Natural killer cell (primary cell): ENCODE data around the gene NHS. TPM values are rescaled to one million over a fixed set of nuclear protein-coding genes. Genes with fewer than 3 reads are reported as not detected.

Source experiments
- ATAC-seq, 3 donors: fragments of 150-1000 bp in 2 of 3; fragments of 200-7000 bp in 1 of 3; cut with Tn5 transposase; 1 replicate in 1 of 3; 2 replicates in 2 of 3; pipeline ENCODE4 v1.10.0; 2021; ENCODE audit warnings: mild to moderate bottlenecking in 2 of 3, moderate library complexity in 2 of 3
- DNase-seq, 2 donors: peaks; one replicate each; pipeline versions ENCODE4 v3.0.0 to v3.0.0-alpha.2; 2013 to 2021; ENCODE audit warnings: mixed read lengths in 1 of 2
- H3K27ac ChIP-seq: one replicate; pipeline ENCODE4 v1.5.1; 2013; ENCODE audit warnings: mild to moderate bottlenecking, low read length
- H3K27me3 ChIP-seq: one replicate; pipeline ENCODE4 v1.6.1; 2013; ENCODE audit warnings: low read length; ENCODE audit not compliant: control insufficient read depth, insufficient read depth
- H3K36me3 ChIP-seq: one replicate; pipeline ENCODE4 v1.6.1; 2013; ENCODE audit warnings: low read length; ENCODE audit not compliant: control insufficient read depth, insufficient read depth
- H3K4me1 ChIP-seq: one replicate; pipeline ENCODE4 v1.6.1; 2013; ENCODE audit warnings: low read length; ENCODE audit not compliant: control insufficient read depth, insufficient read depth
- H3K4me3 ChIP-seq: one replicate; pipeline ENCODE4 v1.5.1; 2013; ENCODE audit warnings: low read length
- H3K9me3 ChIP-seq: one replicate; pipeline ENCODE4 v1.6.1; 2013; ENCODE audit warnings: low read length; ENCODE audit not compliant: control insufficient read depth, insufficient read depth
- H3K27ac Mint-ChIP-seq, 2 donors: one replicate each; pipeline ENCODE4 v1.8.0; 2022; ENCODE audit warnings: mild to moderate bottlenecking in 2 of 2, mixed read lengths in 2 of 2, moderate library complexity in 1 of 2
- H3K27me3 Mint-ChIP-seq, 2 donors: one replicate each; pipeline ENCODE4 v1.8.0; 2022; ENCODE audit warnings: low read depth in 2 of 2, mixed read lengths in 2 of 2
- H3K36me3 Mint-ChIP-seq: one replicate; pipeline ENCODE4 v1.8.0; 2022; ENCODE audit warnings: mixed read lengths
- H3K4me1 Mint-ChIP-seq, 2 donors: one replicate each; pipeline ENCODE4 v1.8.0; 2022; ENCODE audit warnings: mixed read lengths in 2 of 2
- H3K4me3 Mint-ChIP-seq: one replicate; pipeline ENCODE4 v1.8.0; 2022; ENCODE audit warnings: mild to moderate bottlenecking, moderate library complexity, mixed read lengths
- H3K9me3 Mint-ChIP-seq, 2 donors: one replicate each; pipeline ENCODE4 v1.8.0; 2022; ENCODE audit warnings: mixed read lengths in 2 of 2
- CTCF ChIP-seq: fragments of 200-600 bp; IDR thresholded peaks from one replicate; pipeline ENCODE4 v1.8.0; 2022; ENCODE audit warnings: antibody characterized with exemption
- WGBS: methylation state at CpG from one replicate; pipeline ENCODE4 v1.1.7; 2013; ENCODE audit warnings: missing lambda C conversion rate; ENCODE audit not compliant: insufficient coverage; 5-methylcytosine and 5-hydroxymethylcytosine counted together
- intact Hi-C: fragments of 100-400 bp; cut with micrococcal nuclease; formaldehyde crosslinking; loops from one replicate; pipeline ENCODE4 v1.14.2; 2022
- total RNA-seq, 4 donors: library from RNA; stranded (reverse); fragments of 120-200 nt in 1 of 4; gene quantifications; one replicate each; pipeline versions ENCODE4 v1.2.3 to v1.2.4, GENCODE V29; 2013 to 2022

NHS gene
- total RNA-seq, result under 1 TPM in 2 of 3 donors, not detected in 1; 0.05 to 0.28 TPM
- total RNA-seq (2013), result 0.41 TPM

- no peaks in the 10 kb centered on the region for H3K4me1 Mint-ChIP-seq
- no peak for ATAC-seq
- 2% methylated on average over 52 of the region's 52 CpGs for WGBS
- no peak within 1 kb of the TSS for H3K4me3 Mint-ChIP-seq
- TF ChIP-seq CTCF, result no peak
- intact Hi-C loops, result no loop called here
- H3K9me3 Mint-ChIP-seq, result no peaks in the 10 kb centered on the region
- peaks cover 19 to 26% of the 10 kb centered on the region in 2 donors for H3K27me3 Mint-ChIP-seq
- no peak within 1 kb of the TSS for H3K4me3 ChIP-seq
- peaks cover 3% of the 10 kb centered on the region for H3K27me3 ChIP-seq
- no peak within 1 kb of the TSS for H3K27ac ChIP-seq
- no peak for DNase-seq
- H3K36me3 ChIP-seq, result no peaks in the 10 kb centered on the region
- H3K9me3 ChIP-seq, result no peaks in the 10 kb centered on the region
- H3K27ac Mint-ChIP-seq, result no peak within 1 kb of the TSS
- no peaks in the 10 kb centered on the region for H3K4me1 ChIP-seq
- no peaks in the 10 kb centered on the region for H3K36me3 Mint-ChIP-seq
These were observed at the start of gene NHS for GRCh38 chrX:17374619-17375366. Gene NHS (plus strand): TSS chrX:17375200. CDS start chrX:17375758, 558 bp downstream.

- Histone ChIP-seq H3K27me3 (no peaks in the 10 kb centered on the region), H3K4me1 (no peaks in the 10 kb centered on the region), H3K36me3 (no peaks in the 10 kb centered on the region), H3K4me3 (no peak overlapping the region), H3K27ac (no peak overlapping the region), H3K9me3 (no peaks in the 10 kb centered on the region)
- Mint-ChIP-seq H3K9me3 (peaks cover 0 to 2% of the 10 kb centered on the region in 2 donors), H3K27ac (no peak overlapping the region), H3K27me3 (no peaks in the 10 kb centered on the region), H3K4me1 (no peaks in the 10 kb centered on the region), H3K4me3 (no peak overlapping the region), H3K36me3 (no peaks in the 10 kb centered on the region)
- intact Hi-C loops, result no loop called here
- DNase-seq (no peak), ATAC-seq (no peak)
- TF ChIP-seq CTCF, result no peak
- 70% methylated on average over 1 of the region's 2 CpGs for WGBS
These were observed 46.2 kb upstream of the NHS start for GRCh38 chrX:17328837-17329236.

- H3K36me3 ChIP-seq, result no peaks in the 10 kb centered on the region
- Mint-ChIP-seq H3K36me3 (no peaks in the 10 kb centered on the region), H3K27ac (no peak overlapping the region), H3K9me3 (no peaks in the 10 kb centered on the region), H3K4me3 (no peak overlapping the region), H3K27me3 (no peaks in the 10 kb centered on the region), H3K4me1 (no peaks in the 10 kb centered on the region)
- intact Hi-C loops, result no loop called here
- no peaks in the 10 kb centered on the region for H3K4me1 ChIP-seq
- no peak overlapping the region for H3K4me3 ChIP-seq
- DNase-seq (no peak), ATAC-seq (no peak)
- H3K9me3 ChIP-seq, result no peaks in the 10 kb centered on the region
- no peak overlapping the region for H3K27ac ChIP-seq
- H3K27me3 ChIP-seq, result no peaks in the 10 kb centered on the region
- TF ChIP-seq CTCF, result no peak
These were observed 38.6 kb upstream of the NHS start for GRCh38 chrX:17336377-17336776.

GRCh38 chrX:17355976-17356375 lies 19.0 kb upstream of the NHS start:
- Histone ChIP-seq H3K27ac (no peak overlapping the region), H3K4me1 (no peaks in the 10 kb centered on the region), H3K4me3 (no peak overlapping the region), H3K9me3 (no peaks in the 10 kb centered on the region), H3K27me3 (no peaks in the 10 kb centered on the region), H3K36me3 (no peaks in the 10 kb centered on the region)
- Mint-ChIP-seq H3K27ac (no peak overlapping the region), H3K9me3 (peaks cover 3 to 6% of the 10 kb centered on the region in 2 donors), H3K27me3 (no peaks in the 10 kb centered on the region), H3K4me1 (no peaks in the 10 kb centered on the region), H3K36me3 (no peaks in the 10 kb centered on the region), H3K4me3 (no peak overlapping the region)
- no peak for ATAC-seq
- no peak for TF ChIP-seq CTCF
- no peak for DNase-seq
- WGBS, result 83% methylated on average over 3 of the region's 4 CpGs
- intact Hi-C loops, result no loop called here
